Measurements from ENCODE around the gene TMEM59L.

- TF ChIP-seq BHLHE40 (IDR thresholded peaks at IDR 0.05; ENCODE audit: low read length): no peak
- no peak for TF ChIP-seq CTCF (CRISPR knock-in tag; IDR thresholded peaks at IDR 0.05)
- TF ChIP-seq ZFP36L2 (CRISPR knock-in tag; IDR thresholded peaks at IDR 0.05): no peak
- TF ChIP-seq NR2F2 (IDR thresholded peaks at IDR 0.05; ENCODE audit: borderline replicate concordance, low read depth): no peak
- TF ChIP-seq ZZZ3 (CRISPR knock-in tag; IDR thresholded peaks at IDR 0.05; ENCODE audit: borderline replicate concordance): no peak
- no peak for TF ChIP-seq ZHX1 (CRISPR knock-in tag; IDR thresholded peaks at IDR 0.05; ENCODE audit: low read depth)
Observed at GRCh38 chr19:18607226-18608101, 5.2 kb upstream of the TMEM59L start.
